Adrenal gland (tissue), 12 donors: ENCODE data around the gene HSPA12A. TPM values are rescaled to one million over a fixed set of nuclear protein-coding genes. Genes with fewer than 3 reads are reported as not detected.

ENCODE experiments used
- DNase-seq, 7 donors: peaks; one replicate each; pipeline ENCODE4 v3.0.0-alpha.2; 2019 to 2020
- H3K27ac ChIP-seq, 5 donors: fragments of 200-600 bp; sonication (generic) in 4 of 5; 1 replicate in 3 of 5; 2 replicates in 2 of 5; pipeline versions ENCODE4 v1.5.1 to v1.8.0; 2016 to 2020; ENCODE audit warnings: mild to moderate bottlenecking in 1 of 5
- H3K27me3 ChIP-seq: fragments of 200-600 bp; 2 replicates; pipeline ENCODE4 v1.8.0; 2021
- H3K36me3 ChIP-seq, 2 donors: fragments of 200-600 bp; replicated peaks in 1 of 2; 1 replicate in 1 of 2; 2 replicates in 1 of 2; pipeline versions ENCODE4 v1.5.1 to v1.8.0; 2018 to 2022
- H3K4me1 ChIP-seq, 2 donors: fragments of 200-600 bp; replicated peaks in 1 of 2; 1 replicate in 1 of 2; 2 replicates in 1 of 2; pipeline versions ENCODE4 v1.5.1 to v1.8.0; 2018 to 2021
- H3K4me3 ChIP-seq, 4 donors: fragments of 200-600 bp; sonication (generic) in 3 of 4; one replicate each; pipeline ENCODE4 v1.5.1; 2016 to 2018
- H3K9me3 ChIP-seq, 3 donors: fragments of 200-600 bp; sonication (generic) in 1 of 3; replicated peaks in 1 of 3; 1 replicate in 2 of 3; 2 replicates in 1 of 3; pipeline versions ENCODE4 v1.5.1 to v1.8.0; 2016 to 2021
- POLR2A ChIP-seq, 2 donors: fragments of 450-650 bp; IDR thresholded peaks; one replicate each; pipeline ENCODE4 v1.6.1; 2017; ENCODE audit warnings: antibody characterized with exemption in 2 of 2, mild to moderate bottlenecking in 2 of 2, moderate library complexity in 1 of 2
- WGBS, 4 donors: extraction: QIAGEN DNeasy Blood & Tissue Kit in 2 of 4; methylation state at CpG; one replicate each; pipeline versions ENCODE4 v1.1.5 to v1.1.7; 2013 to 2017; 5-methylcytosine and 5-hydroxymethylcytosine counted together
- intact Hi-C, 2 donors: fragments of 100-400 bp; cut with DNase I; formaldehyde crosslinking; loops; one replicate each; pipeline versions ENCODE4 v1.14.1 to v1.15.0; 2022 to 2023
- polyA plus RNA-seq, 3 donors: library from polyadenylated mRNA; stranded (reverse); fragments of 200-250 nt in 2 of 3; fragments of 350-450 nt in 1 of 3; fragmentation: Illumina TruSeq in 1 of 3; extraction: RNeasy Lipid Tissue Mini Kit (QIAGEN cat#74804) in 1 of 3; gene quantifications; one replicate each; pipeline ENCODE4 v1.2.3, GENCODE V29; 2013 to 2014
- total RNA-seq, 9 donors: library from RNA; depleted of rRNA in 4 of 9; stranded (reverse); fragments of >200 nt in 4 of 9; fragments of 120-200 nt in 1 of 9; fragmentation: NEBNext Ultra II Directional in 1 of 9; extraction: Animal tissue kit (Norgen Biotek cat#: 25700) in 1 of 9; gene quantifications; one replicate each; pipeline versions ENCODE4 v1.1.0 to v1.2.4, GENCODE V29; 2013 to 2023
- TF ChIP-seq, protein P1 (sequence below), 6 experiments: fragments of 450-650 bp in 4 of 6; fragments of 200-600 bp in 2 of 6; sonication (generic) in 1 of 6; IDR thresholded peaks; 1 replicate in 5 of 6; 2 replicates in 1 of 6; pipeline versions ENCODE4 v1.5.1 to v1.8.0; 2016 to 2021; ENCODE audit warnings: antibody characterized with exemption in 6 of 6, mild to moderate bottlenecking in 2 of 6, moderate library complexity in 1 of 6
- donor health status: healthy with polysubstance abuse.
- donor health status: Bipolar disorder and iron deficiency.
- donor health status: DM: yes; HTN: yes; CAD: no.
- donor health status: DM: no; HTN: no; CAD: no.
- donor health status: DM: no; HTN: no; CAD: no.
- donor health status: DM: yes; HTN: yes; CAD: no.

HSPA12A gene
- total and polyA plus RNA-seq, 12 donors, result 20.1 to 61.3 (median 46.3) TPM

DNA sequence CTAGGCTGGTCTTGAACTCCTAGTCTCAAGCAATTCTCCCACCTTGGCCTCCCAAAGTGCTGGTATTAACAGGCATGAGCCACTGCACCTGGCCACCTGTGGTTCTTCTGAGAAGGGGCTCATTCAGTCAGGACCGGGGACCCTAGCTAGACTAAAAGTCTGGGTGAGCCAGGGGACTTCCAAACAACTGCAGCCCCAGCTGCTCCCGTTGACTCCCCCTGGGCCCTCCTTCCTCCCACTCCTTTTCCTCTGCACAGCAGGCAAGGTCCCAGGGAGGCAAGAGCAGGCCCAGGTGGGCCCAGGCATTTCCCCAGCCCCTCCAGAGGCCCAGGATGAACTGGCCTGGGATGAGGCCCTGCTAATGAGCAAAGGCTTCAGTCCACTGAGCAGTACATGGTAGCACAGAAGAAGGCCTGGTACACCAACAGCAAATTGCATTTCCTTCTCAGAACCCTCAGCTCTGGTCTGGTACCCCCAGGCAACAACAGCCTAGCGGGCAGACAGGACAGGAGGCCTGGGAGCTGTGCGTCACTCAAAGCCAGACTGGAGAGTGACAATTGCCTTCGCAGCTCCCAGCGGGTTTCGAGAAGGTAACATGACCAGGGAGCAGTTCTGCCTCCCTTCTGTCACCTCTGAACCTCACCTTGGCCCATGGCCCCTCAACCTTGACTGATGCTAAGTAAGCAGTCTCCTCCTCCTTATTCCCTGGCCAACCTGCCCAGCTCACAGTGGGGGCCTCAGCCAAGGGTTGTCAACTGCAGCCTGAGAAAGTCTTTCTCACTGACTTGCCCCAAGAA is 30.7 kb upstream of the HSPA12A start:
- TF ChIP-seq, protein P1, sequence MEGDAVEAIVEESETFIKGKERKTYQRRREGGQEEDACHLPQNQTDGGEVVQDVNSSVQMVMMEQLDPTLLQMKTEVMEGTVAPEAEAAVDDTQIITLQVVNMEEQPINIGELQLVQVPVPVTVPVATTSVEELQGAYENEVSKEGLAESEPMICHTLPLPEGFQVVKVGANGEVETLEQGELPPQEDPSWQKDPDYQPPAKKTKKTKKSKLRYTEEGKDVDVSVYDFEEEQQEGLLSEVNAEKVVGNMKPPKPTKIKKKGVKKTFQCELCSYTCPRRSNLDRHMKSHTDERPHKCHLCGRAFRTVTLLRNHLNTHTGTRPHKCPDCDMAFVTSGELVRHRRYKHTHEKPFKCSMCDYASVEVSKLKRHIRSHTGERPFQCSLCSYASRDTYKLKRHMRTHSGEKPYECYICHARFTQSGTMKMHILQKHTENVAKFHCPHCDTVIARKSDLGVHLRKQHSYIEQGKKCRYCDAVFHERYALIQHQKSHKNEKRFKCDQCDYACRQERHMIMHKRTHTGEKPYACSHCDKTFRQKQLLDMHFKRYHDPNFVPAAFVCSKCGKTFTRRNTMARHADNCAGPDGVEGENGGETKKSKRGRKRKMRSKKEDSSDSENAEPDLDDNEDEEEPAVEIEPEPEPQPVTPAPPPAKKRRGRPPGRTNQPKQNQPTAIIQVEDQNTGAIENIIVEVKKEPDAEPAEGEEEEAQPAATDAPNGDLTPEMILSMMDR (IDR thresholded peaks at IDR 0.05), result no peak
- TF ChIP-seq POLR2A (IDR thresholded peaks at IDR 0.05), result no peak
- no peaks in the 10 kb centered on the region for H3K36me3 ChIP-seq
- no peak overlapping the region for H3K27ac ChIP-seq
- H3K27me3 ChIP-seq, result no peaks in the 10 kb centered on the region
- H3K4me3 ChIP-seq, result no peak overlapping the region
- H3K4me1 ChIP-seq, result peaks cover 28 to 37% of the 10 kb centered on the region in 2 donors
- WGBS, 4 donors, result 83 to 93% (median 92%) methylated on average over 7 of the region's 7 CpGs
- no peak for DNase-seq
- H3K9me3 ChIP-seq, result no peaks in the 10 kb centered on the region
- intact Hi-C loops, result no loop called here

DNA sequence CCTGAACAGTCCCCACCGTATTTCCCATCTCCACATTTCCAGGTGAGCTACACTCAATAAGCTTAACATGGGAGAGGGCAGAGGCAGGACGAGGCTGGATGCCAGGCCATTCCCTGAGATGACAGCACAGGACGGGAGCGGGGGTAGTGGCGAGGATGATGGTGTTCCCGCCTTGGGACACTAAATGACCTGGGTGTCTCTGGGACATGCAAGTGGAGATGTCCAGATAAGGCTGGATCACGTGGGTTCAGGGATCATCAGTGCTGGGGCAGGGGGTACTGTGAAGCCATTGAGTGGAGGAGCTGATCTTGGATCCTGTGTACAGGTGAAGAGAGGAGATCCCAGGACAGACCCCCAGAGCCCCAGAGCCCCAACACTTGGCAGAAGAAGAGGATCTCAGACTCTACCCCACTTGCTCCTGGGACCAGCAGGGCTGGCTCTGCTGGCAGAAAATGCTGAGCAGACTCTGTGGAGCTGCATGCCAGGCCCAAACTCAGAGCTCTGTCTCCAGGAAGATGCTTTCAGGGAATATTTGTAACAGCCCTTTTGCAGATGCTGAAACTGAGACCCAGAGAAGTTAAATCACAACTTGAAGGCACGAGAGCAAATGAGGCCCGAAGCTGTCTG is 29.7 kb upstream of the HSPA12A start:
- H3K4me1 ChIP-seq, result peaks cover 39 to 47% of the 10 kb centered on the region in 2 donors
- peak in 1 of 7 donors; percentile 43 for DNase-seq
- WGBS, 4 donors, result 78 to 84% (median 82%) methylated on average over 9 of the region's 9 CpGs
- no peak for TF ChIP-seq POLR2A (IDR thresholded peaks at IDR 0.05)
- TF ChIP-seq, protein P1 (IDR thresholded peaks at IDR 0.05), result no peak
- peak overlapping the region in 2 of 5 donors; percentile 94 to 96 for H3K27ac ChIP-seq
- no peaks in the 10 kb centered on the region for H3K9me3 ChIP-seq
- intact Hi-C loops, result no loop called here
- H3K27me3 ChIP-seq, result no peaks in the 10 kb centered on the region
- no peak overlapping the region for H3K4me3 ChIP-seq
- H3K36me3 ChIP-seq, result no peaks in the 10 kb centered on the region

DNA sequence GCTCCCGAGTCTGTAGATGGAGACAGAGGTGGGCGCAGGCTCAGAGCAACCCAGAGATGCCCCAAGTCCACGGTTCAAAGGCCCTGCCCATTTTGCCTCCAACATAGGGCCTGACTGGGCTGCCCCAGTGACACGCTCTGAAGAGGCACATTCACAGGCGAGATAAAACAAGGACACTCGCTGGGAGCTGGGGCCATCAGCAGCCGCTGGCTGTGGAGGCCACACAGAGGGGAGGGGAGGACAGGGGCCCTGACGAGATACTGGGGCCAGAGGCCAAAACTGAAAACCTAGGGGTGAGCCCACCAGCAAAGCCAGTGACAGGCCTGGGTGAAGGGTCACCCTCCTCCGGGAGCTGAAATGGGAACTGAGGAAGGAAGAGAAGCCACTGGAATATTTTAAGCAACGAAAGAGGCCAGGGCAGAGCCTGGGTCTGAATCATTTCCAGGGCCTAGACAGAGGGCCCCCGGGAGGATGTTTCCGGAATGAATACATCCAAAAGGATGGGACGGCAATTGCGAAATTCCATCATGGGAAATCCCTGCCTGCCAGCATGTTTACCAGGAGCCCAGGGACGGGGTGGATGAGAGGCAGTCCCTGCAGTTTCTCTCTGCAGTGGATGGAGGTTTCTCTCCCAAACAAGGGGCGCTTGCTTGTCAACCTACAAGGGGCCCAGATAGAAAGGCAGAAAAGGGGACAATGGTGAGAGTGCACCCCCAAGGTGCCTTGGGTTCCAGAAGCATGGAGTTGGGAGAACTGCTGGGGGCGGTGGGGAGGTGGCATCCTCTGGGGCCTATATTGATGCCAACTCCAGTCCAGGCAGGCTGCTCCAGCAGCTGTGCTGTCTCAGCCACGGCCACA is 29.0 kb upstream of the HSPA12A start:
- Histone ChIP-seq H3K4me3 (no peak overlapping the region), H3K9me3 (no peaks in the 10 kb centered on the region), H3K27me3 (no peaks in the 10 kb centered on the region), H3K36me3 (no peaks in the 10 kb centered on the region), H3K27ac (peak overlapping the region; percentile 64 to 96 (median 91)), H3K4me1 (peaks cover 45 to 51% of the 10 kb centered on the region in 2 donors)
- WGBS, 4 donors, result 28 to 46% (median 37%) methylated on average over 15 to 18 of the region's 18 CpGs
- intact Hi-C loops, result no loop called here
- peak; percentile 80 to 95 (median 93) for DNase-seq
- TF ChIP-seq, protein P1 (IDR thresholded peaks at IDR 0.05), result no peak
- peak in 1 of 2 donors; percentile 47 for TF ChIP-seq POLR2A (IDR thresholded peaks at IDR 0.05)

DNA sequence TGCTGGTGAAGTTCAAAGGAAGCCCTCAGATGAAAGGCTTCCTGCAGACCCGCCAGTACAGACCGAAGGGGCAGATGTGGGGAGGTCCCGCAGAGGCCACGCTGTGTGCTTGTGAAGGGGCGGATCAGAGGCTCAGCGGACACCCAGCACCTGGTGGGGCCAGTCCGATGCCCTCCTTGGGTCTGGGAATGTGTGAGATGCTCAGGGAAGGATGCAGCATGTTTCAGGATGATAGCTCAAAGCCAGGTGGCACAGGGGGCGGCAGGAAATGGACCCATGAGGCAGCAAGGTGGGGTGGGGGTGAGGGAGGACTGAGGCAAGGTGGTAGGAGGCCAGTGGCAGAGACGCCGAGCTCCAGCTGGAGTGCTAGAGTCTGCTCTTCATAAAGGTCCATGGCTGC is 27.9 kb upstream of the HSPA12A start:
- H3K4me3 ChIP-seq, result no peak overlapping the region
- TF ChIP-seq, protein P1 (IDR thresholded peaks at IDR 0.05), result no peak
- TF ChIP-seq POLR2A (IDR thresholded peaks at IDR 0.05), result no peak
- H3K4me1 ChIP-seq, result peaks cover 45 to 51% of the 10 kb centered on the region in 2 donors
- intact Hi-C loops, result no loop called here
- no peaks in the 10 kb centered on the region for H3K9me3 ChIP-seq
- DNase-seq, result peak in 1 of 7 donors; percentile 51
- H3K27ac ChIP-seq, result peak overlapping the region; percentile 64 to 96 (median 91)
- 81 to 98% (median 91%) methylated on average over 7 to 10 of the region's 10 CpGs for WGBS, 4 donors
- no peaks in the 10 kb centered on the region for H3K27me3 ChIP-seq
- H3K36me3 ChIP-seq, result no peaks in the 10 kb centered on the region
